Keratinocyte (primary cell): ENCODE data around the gene RERE. TPM values are rescaled to one million over a fixed set of nuclear protein-coding genes. Genes with fewer than 3 reads are reported as not detected.

Experiments used
- DNase-seq: peaks from one replicate; pipeline ENCODE4 v3.0.0-alpha.2; 2011; ENCODE audit warnings: low read depth, missing footprints, low spot score
- FAIRE-seq: peaks from 2 replicates; lab custom pipeline; 2011; peaks lifted over from hg19 to GRCh38; lab: Jason Lieb, UNC
- H2AFZ ChIP-seq: 2 replicates; pipeline ENCODE4 v1.6.0; 2012; ENCODE audit warnings: low read length, control low read depth, inconsistent platforms; ENCODE audit not compliant: control insufficient read depth
- H3K27ac ChIP-seq: 2 replicates; pipeline ENCODE4 v1.5.1; 2011; ENCODE audit warnings: low read length; ENCODE audit not compliant: control insufficient read depth, insufficient read depth
- H3K27me3 ChIP-seq: 3 replicates; pipeline ENCODE4 v1.6.0; 2011; ENCODE audit warnings: low read length; ENCODE audit not compliant: control insufficient read depth, insufficient read depth; ENCODE audit errors: extremely low read depth
- H3K36me3 ChIP-seq, 2 experiments: 2 replicates in 1 of 2; 3 replicates in 1 of 2; pipeline ENCODE4 v1.5.1; 2011; ENCODE audit warnings: low read length in 2 of 2, mild to moderate bottlenecking in 1 of 2; ENCODE audit not compliant: control insufficient read depth in 2 of 2, insufficient read depth in 2 of 2; ENCODE audit errors: extremely low read depth in 1 of 2
- H3K4me1 ChIP-seq: 3 replicates; pipeline ENCODE4 v1.5.1; 2011; ENCODE audit warnings: low read length; ENCODE audit not compliant: control insufficient read depth, insufficient read depth; ENCODE audit errors: extremely low read depth
- H3K4me2 ChIP-seq: 3 replicates; pipeline ENCODE4 v1.6.0; 2011; ENCODE audit warnings: low read depth, low read length; ENCODE audit not compliant: control insufficient read depth, insufficient read depth; ENCODE audit errors: extremely low read depth
- H3K4me3 ChIP-seq, 3 experiments: fragments of 200-600 bp in 1 of 3; sonication (generic) in 1 of 3; 2 replicates in 2 of 3; 3 replicates in 1 of 3; pipeline ENCODE4 v1.5.1; 2011 to 2016; ENCODE audit warnings: low read length in 3 of 3, mild to moderate bottlenecking in 3 of 3, control low read depth in 2 of 3, inconsistent platforms in 1 of 3, low read depth in 1 of 3, mixed read lengths in 1 of 3, mixed run types in 1 of 3, moderate library complexity in 1 of 3; ENCODE audit not compliant: control insufficient read depth in 2 of 3, insufficient read depth in 2 of 3; ENCODE audit errors: extremely low read depth in 1 of 3
- H3K79me2 ChIP-seq: 2 replicates; pipeline ENCODE4 v1.6.0; 2012; ENCODE audit warnings: low read length; ENCODE audit not compliant: control insufficient read depth, insufficient read depth
- H3K9ac ChIP-seq: 3 replicates; pipeline ENCODE4 v1.6.0; 2011; ENCODE audit warnings: low read length; ENCODE audit not compliant: control insufficient read depth, insufficient read depth; ENCODE audit errors: extremely low read depth
- H3K9me1 ChIP-seq: 3 replicates; pipeline ENCODE4 v1.6.0; 2011; ENCODE audit warnings: low read length; ENCODE audit not compliant: control insufficient read depth, insufficient read depth; ENCODE audit errors: extremely low read depth
- H3K9me3 ChIP-seq: 2 replicates; pipeline ENCODE4 v1.5.1; 2012; ENCODE audit warnings: low read depth, low read length; ENCODE audit not compliant: control insufficient read depth
- H4K20me1 ChIP-seq: 3 replicates; pipeline ENCODE4 v1.6.0; 2011; ENCODE audit warnings: low read length; ENCODE audit not compliant: control insufficient read depth, insufficient read depth; ENCODE audit errors: extremely low read depth
- EZH2 ChIP-seq: IDR thresholded peaks from one replicate; pipeline ENCODE4 v1.6.1; 2012; ENCODE audit warnings: inconsistent platforms, mild to moderate bottlenecking, low read length, moderate library complexity
- dilution Hi-C: fragments of 300-500 bp; cut with MboI; formaldehyde crosslinking; loops from one replicate; pipeline ENCODE4 v1.7.0; 2020; ENCODE audit warnings: low sequenced_read_pairs; ENCODE audit not compliant: extremely low pct_ligation_motif_present
- polyA plus RNA-seq, 5 experiments: library from polyadenylated mRNA; depleted of rRNA in 3 of 5; stranded (reverse) in 3 of 5; stranded (forward) in 1 of 5; unstranded in 1 of 5; fragments of >200 nt; gene quantifications; 1 replicate in 1 of 5; 2 replicates in 3 of 5; 3 replicates in 1 of 5; pipeline versions ENCODE4 v1.2.1 to v1.2.3, GENCODE V29; 2011 to 2012; ENCODE audit warnings: missing spikeins in 2 of 5, low read depth in 1 of 5, low replicate concordance in 1 of 5
- TF ChIP-seq, protein P1 (sequence below), 3 experiments: IDR thresholded peaks in 1 of 3; conservative IDR thresholded peaks in 1 of 3; optimal IDR thresholded peaks in 1 of 3; 2 replicates in 2 of 3; 3 replicates in 1 of 3; pipeline versions ENCODE3 to v1.5.1; 2011; ENCODE audit warnings: low read length in 3 of 3, mild to moderate bottlenecking in 3 of 3, moderate library complexity in 2 of 3, control low read depth in 1 of 3, inconsistent platforms in 1 of 3; ENCODE audit not compliant: insufficient read depth in 2 of 3; ENCODE audit errors: extremely low read depth in 1 of 3

RERE gene
- polyA plus RNA-seq, 1 donor (not counting 4 experiments of a cell fraction or from before 2014, with no cell fraction given): 3.8 TPM

DNA sequence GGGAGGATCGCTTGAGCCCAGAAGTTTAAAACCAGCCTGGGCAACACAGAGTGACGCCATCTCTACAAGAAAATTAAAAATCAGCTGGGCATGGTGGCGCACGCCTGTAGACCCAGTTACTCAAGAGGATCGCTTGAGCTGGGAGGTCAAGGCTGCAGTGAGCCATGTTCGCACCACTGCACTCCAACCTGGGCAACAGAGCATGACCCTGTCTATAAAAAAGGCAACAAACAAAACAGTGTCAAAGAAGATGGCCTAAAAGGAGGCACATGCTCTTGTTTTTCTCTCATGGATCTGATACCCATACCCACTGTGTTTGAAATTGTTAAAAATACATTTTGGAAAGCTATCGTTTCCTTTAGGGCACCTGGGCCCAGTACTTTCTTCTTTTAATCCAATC is 307.9 kb downstream of the RERE start:
- DNase-seq (no peak), FAIRE-seq (no peak)
- H2AFZ ChIP-seq: no peak overlapping the region
- H3K9ac ChIP-seq: no peak overlapping the region
- peaks cover 0 to 1% of the 10 kb centered on the region in 2 experiments for H3K36me3 ChIP-seq
- H3K79me2 ChIP-seq: peaks cover 1% of the 10 kb centered on the region
- peaks cover 8% of the 10 kb centered on the region for H3K4me1 ChIP-seq
- no peak overlapping the region for H3K27ac ChIP-seq
- H3K4me2 ChIP-seq: no peak overlapping the region
- no peaks in the 10 kb centered on the region for H3K27me3 ChIP-seq
- H3K4me3 ChIP-seq: no peak overlapping the region
- no peaks in the 10 kb centered on the region for H4K20me1 ChIP-seq
- TF ChIP-seq EZH2: no peak
- TF ChIP-seq, protein P1, sequence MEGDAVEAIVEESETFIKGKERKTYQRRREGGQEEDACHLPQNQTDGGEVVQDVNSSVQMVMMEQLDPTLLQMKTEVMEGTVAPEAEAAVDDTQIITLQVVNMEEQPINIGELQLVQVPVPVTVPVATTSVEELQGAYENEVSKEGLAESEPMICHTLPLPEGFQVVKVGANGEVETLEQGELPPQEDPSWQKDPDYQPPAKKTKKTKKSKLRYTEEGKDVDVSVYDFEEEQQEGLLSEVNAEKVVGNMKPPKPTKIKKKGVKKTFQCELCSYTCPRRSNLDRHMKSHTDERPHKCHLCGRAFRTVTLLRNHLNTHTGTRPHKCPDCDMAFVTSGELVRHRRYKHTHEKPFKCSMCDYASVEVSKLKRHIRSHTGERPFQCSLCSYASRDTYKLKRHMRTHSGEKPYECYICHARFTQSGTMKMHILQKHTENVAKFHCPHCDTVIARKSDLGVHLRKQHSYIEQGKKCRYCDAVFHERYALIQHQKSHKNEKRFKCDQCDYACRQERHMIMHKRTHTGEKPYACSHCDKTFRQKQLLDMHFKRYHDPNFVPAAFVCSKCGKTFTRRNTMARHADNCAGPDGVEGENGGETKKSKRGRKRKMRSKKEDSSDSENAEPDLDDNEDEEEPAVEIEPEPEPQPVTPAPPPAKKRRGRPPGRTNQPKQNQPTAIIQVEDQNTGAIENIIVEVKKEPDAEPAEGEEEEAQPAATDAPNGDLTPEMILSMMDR (optimal IDR thresholded peaks at IDR 0.05 in 1 of 3, IDR thresholded peaks at IDR 0.05 in 1 of 3, conservative IDR thresholded peaks at IDR 0.05 in 1 of 3; ENCODE audit: extremely low read depth in 1 of 3, insufficient read depth in 2 of 3, low read length in 3 of 3): no peak
- no peaks in the 10 kb centered on the region for H3K9me3 ChIP-seq
- dilution Hi-C loops: no loop called here
- no peaks in the 10 kb centered on the region for H3K9me1 ChIP-seq

DNA sequence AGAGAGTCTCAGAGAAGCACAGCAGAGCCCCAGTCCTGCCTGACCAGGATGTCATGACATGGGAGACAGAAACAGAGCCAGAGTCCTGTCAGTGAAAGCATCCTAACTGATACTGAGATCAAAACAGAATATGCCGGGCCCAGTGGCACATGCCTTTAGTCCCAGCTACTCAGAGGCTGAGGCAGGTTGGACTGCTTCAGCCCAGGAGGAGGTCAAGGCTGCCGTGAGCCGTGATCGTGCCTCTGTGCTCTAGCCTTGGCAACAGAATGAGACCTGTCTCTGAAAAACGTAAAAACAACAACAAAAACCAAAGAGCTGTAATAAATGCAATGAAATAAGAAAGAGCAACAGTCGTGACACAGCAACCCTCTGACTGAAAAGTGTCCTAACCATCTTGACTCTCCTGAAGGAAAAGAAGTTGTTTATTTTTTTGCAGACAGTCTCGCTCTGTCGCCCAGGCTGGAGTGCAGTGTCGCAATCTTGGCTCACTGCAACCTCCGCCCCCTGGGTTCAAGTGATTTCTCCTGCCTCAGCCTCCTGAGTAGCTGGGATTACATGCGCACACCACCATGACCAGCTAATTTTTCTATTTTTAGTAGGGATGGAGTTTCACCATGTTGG is 310.3 kb downstream of the RERE start:
- Histone ChIP-seq H3K4me1 (peaks cover 8% of the 10 kb centered on the region), H4K20me1 (no peaks in the 10 kb centered on the region), H3K9me3 (no peaks in the 10 kb centered on the region), H3K27ac (no peak overlapping the region), H3K4me3 (no peak overlapping the region), H3K9me1 (no peaks in the 10 kb centered on the region), H3K27me3 (no peaks in the 10 kb centered on the region), H3K36me3 (peaks cover 0 to 1% of the 10 kb centered on the region in 2 experiments), H3K9ac (no peak overlapping the region), H2AFZ (no peak overlapping the region), H3K4me2 (no peak overlapping the region), H3K79me2 (peaks cover 1% of the 10 kb centered on the region)
- TF ChIP-seq, protein P1 (optimal IDR thresholded peaks at IDR 0.05 in 1 of 3, IDR thresholded peaks at IDR 0.05 in 1 of 3, conservative IDR thresholded peaks at IDR 0.05 in 1 of 3; ENCODE audit: extremely low read depth in 1 of 3, insufficient read depth in 2 of 3, low read length in 3 of 3): no peak
- no peak for TF ChIP-seq EZH2
- DNase-seq (no peak), FAIRE-seq (no peak)
- dilution Hi-C loops: no loop called here
